AG10803 (cell line): ENCODE results near the gene MED29.

Experiments
- DNase-seq: peaks from one replicate; pipeline ENCODE4 v3.0.0; 2010; ENCODE audit warnings: low read depth
- H3K4me3 ChIP-seq: 2 replicates; pipeline ENCODE4 v1.5.1; 2011; ENCODE audit warnings: mild to moderate bottlenecking, low read length, control low read depth
- CTCF ChIP-seq: conservative IDR thresholded peaks from 2 replicates; pipeline ENCODE4 v1.5.1; 2011; ENCODE audit warnings: mild to moderate bottlenecking, low read length, control low read depth, inconsistent platforms

The MED29 gene

GRCh38 chr19:39410017-39410830 lies 19.0 kb downstream of the MED29 start:
- no peak for TF ChIP-seq CTCF
- peak; percentile 67 for DNase-seq

DNA sequence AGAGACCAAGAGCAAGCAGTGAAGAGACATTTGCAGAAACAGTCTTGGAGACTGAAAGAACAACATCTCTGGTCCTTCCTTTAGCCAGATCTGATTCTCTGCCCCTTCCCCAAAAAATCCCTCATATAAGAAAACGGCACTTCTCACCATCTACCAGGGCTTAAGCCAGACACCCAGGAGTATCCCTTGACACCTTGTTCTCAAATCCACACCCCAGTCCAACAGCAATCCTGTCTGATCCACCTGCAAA lies 19.6 kb downstream of the MED29 start:
- H3K4me3 ChIP-seq, result peak overlapping the region; percentile 95
- TF ChIP-seq CTCF, result no peak

More at GRCh38 chr19:39410017-39410830, 19.0 kb downstream of the MED29 start:
- H3K4me3 ChIP-seq, result peak overlapping the region; percentile 95

DNA sequence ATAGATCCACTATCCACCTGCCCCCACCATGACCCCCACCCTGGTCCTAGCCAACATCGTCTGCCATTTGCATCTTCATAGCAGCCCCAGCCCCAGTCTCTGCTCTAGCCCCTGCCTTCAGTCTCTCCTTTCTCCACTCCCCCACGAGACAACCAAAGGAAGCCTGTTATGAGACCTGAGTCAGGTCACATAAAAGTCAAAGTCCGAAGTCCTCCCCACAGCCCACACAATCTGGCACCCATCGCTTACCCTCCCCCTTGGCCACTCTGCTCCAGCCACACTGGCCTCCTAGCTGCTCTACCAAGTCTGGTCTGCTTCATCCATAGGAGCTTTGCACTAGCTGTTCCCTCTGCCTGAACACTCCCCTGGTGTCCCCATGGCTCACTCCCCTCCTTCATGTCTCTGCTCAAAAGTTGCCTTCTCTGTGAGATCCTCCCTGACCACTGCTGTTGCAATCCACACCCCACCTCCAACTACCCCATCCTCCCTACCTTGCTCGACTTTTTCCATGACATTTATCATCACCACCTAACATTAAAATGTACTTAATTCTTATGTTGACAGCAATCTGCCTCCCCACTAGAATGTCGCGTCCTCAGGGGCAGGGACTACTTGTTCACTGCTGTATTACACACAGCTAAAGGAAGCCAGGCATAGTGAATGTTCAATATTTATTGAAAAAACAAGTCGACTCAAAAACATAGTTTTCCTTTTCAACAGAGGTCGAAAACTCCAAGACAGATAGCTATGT lies 20.1 kb downstream of the MED29 start:
- H3K4me3 ChIP-seq, result peak overlapping the region; percentile 25
- no peak for TF ChIP-seq CTCF
- DNase-seq, result peak; percentile 60

More for the DNA sequence above, 19.6 kb downstream of the MED29 start:
- DNase-seq, result no peak

- TF ChIP-seq CTCF, result peak; percentile 95
- H3K4me3 ChIP-seq, result peak overlapping the region; percentile 37
- peak; percentile 91 for DNase-seq
These were observed 20.6 kb downstream of the MED29 start for GRCh38 chr19:39411832-39412099.

- H3K4me3 ChIP-seq, result peak within 1 kb of the TSS; percentile 87
- peak; percentile 100 for DNase-seq
- TF ChIP-seq CTCF, result peak; percentile 69
These were observed 21.1 kb downstream of the MED29 start, which contains the start of gene PLEKHG2 for GRCh38 chr19:39412100-39412866. Gene PLEKHG2 (plus strand): TSS chr19:39412669. CDS start chr19:39414087, 1,418 bp downstream.

DNA sequence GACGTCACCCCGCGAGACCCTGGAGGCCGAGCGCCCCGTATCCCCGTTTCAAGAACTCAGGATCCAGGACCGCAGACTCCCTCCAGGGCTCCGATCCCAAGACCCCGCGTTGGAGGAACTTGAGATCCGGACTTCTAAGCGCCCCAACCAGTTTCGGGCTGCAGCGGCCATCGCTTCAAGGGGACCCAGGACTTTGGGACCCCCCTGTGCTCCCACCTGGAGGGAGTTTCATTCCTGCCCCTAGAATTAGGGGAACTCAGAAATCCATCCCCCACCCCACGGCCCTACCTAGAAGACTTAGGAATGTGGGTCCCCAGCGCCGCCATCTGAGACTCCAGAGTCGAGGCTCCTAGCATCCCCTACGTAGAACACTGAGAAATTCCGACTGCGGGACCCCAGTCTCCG lies 21.7 kb downstream of the MED29 start:
- no peak for TF ChIP-seq CTCF
- peak overlapping the region; percentile 87 for H3K4me3 ChIP-seq
- DNase-seq, result no peak
